NOMO-1 treated with DMSO at 0.1 percent for 48 hours (cell line): ENCODE data around the gene PLP1.
"Not testable (repeated sequence)": the region's sequence is repeated elsewhere in the genome, so short reads cannot be mapped to it uniquely, and the experiment has no call there.

Experiments
- DNase-seq: peaks from one replicate; lab custom pipeline; 2025; ENCODE audit not compliant: unreplicated experiment; lab: John Stamatoyannopoulos, UW

The PLP1 gene

GRCh38 chrX:103780336-103781061 is 3.9 kb downstream of the PLP1 start:
- DNase-seq, result no peak

- DNase-seq, result no peak
These were observed 4.4 kb downstream of the PLP1 start for GRCh38 chrX:103781062-103781402.

- DNase-seq, result no peak
These were observed 5.1 kb downstream of the PLP1 start for GRCh38 chrX:103781706-103782105.

GRCh38 chrX:103782640-103783039 is 6.0 kb downstream of the PLP1 start:
- no peak for DNase-seq

GRCh38 chrX:103783196-103783595 is 6.6 kb downstream of the PLP1 start:
- no peak for DNase-seq

- no peak for DNase-seq
These were observed 7.3 kb downstream of the PLP1 start for GRCh38 chrX:103783971-103784370.

- peak; percentile 89 for DNase-seq
These were observed 12.4 kb downstream of the PLP1 start for GRCh38 chrX:103789004-103789403.

- no peak for DNase-seq
These were observed 14.6 kb downstream of the PLP1 start for GRCh38 chrX:103791228-103791627.

- DNase-seq, result no peak
These were observed 15.3 kb downstream of the PLP1 start for GRCh38 chrX:103791826-103792485.

- no peak for DNase-seq
These were observed 16.4 kb downstream of the PLP1 start for GRCh38 chrX:103792916-103793544.

GRCh38 chrX:103793545-103793940 is 16.9 kb downstream of the PLP1 start:
- DNase-seq, result no peak

- no peak for DNase-seq
These were observed 17.5 kb downstream of the PLP1 start for GRCh38 chrX:103794119-103794518.

- DNase-seq, result no peak
These were observed 21.1 kb downstream of the PLP1 start for GRCh38 chrX:103797691-103798090.

GRCh38 chrX:103800318-103800717 is 23.7 kb downstream of the PLP1 start:
- DNase-seq, result no peak

- no peak for DNase-seq
These were observed 29.2 kb downstream of the PLP1 start for GRCh38 chrX:103805860-103806259.

- DNase-seq, result no peak
These were observed 30.3 kb downstream of the PLP1 start for GRCh38 chrX:103806862-103807474.

- DNase-seq, result no peak
These were observed 35.2 kb downstream of the PLP1 start for GRCh38 chrX:103811858-103812257.

- not testable (repeated sequence) for DNase-seq
These were observed 40.5 kb downstream of the PLP1 start for GRCh38 chrX:103817101-103817500.

GRCh38 chrX:103817502-103817901 is 40.9 kb downstream of the PLP1 start:
- peak; percentile 64 for DNase-seq

- DNase-seq, result peak; percentile 63
These were observed 42.4 kb downstream of the PLP1 start for GRCh38 chrX:103818842-103819619.

GRCh38 chrX:103820802-103821201 is 44.2 kb downstream of the PLP1 start:
- DNase-seq, result not testable (repeated sequence)
